HCT116 (cell line): Measurements from ENCODE around the gene RNF225. TPM values are rescaled to one million over a fixed set of nuclear protein-coding genes. Genes with fewer than 3 reads are reported as not detected.

Source experiments
- ATAC-seq: fragments of 200-7000 bp; cut with Tn5 transposase; 2 replicates; pipeline ENCODE4 v1.9.1; 2020; ENCODE audit warnings: mild to moderate bottlenecking, moderate library complexity
- BruUV-seq: library from RNA; stranded (reverse); fragments of 400-500 nt; replicated peaks from 2 replicates; lab custom pipeline; 2021; lab: Mats Ljungman, UMichigan
- CTCF ChIA-PET: fragments of 300-600 bp; sonication (Branson Sonifier 250); formaldehyde crosslinking; loops from one replicate; lab custom pipeline; 2021; ENCODE audit warnings: antibody characterized with exemption; lab: Charles Lee
- POLR2A ChIA-PET: fragments of 300-600, 350-600 bp; sonication (Branson Sonifier 250); formaldehyde crosslinking; loops from one replicate; lab custom pipeline; 2021; ENCODE audit warnings: antibody characterized with exemption; lab: Charles Lee
- RAD21 ChIA-PET, 2 experiments: fragments of 300-600 bp; sonication (Branson Sonifier 250); formaldehyde crosslinking; loops; one replicate each; lab custom pipeline; 2023; ENCODE audit warnings: low total read pairs in 2 of 2; ENCODE audit not compliant: uncharacterized antibody in 2 of 2, unreplicated experiment in 2 of 2, low non-redundant PET in 1 of 2; lab: Charles Lee
- DNase-seq: peaks from one replicate; pipeline ENCODE4 v3.0.0-alpha.2; 2010; ENCODE audit warnings: low read depth, low spot score
- H2AFZ ChIP-seq: fragments of 200-600 bp; shearing (Covaris generic), sonication (generic); 2 replicates; pipeline ENCODE4 v1.6.1; 2017; ENCODE audit warnings: low read depth, mixed run types, mixed read lengths, antibody characterized with exemption, low read length; ENCODE audit not compliant: poor library complexity, severe bottlenecking
- H3K27ac ChIP-seq: 2 replicates; pipeline ENCODE4 v1.5.1; 2012; ENCODE audit warnings: low read depth, low read length
- H3K27me3 ChIP-seq: fragments of 200-600 bp; sonication (generic); 2 replicates; pipeline ENCODE4 v1.6.1; 2016; ENCODE audit warnings: mixed run types, low read length, mixed read lengths; ENCODE audit not compliant: insufficient read depth
- H3K36me3 ChIP-seq, 2 experiments: fragments of 200-500 bp in 1 of 2; fragments of 200-600 bp in 1 of 2; sonication (Bioruptor generic) in 1 of 2; sonication (generic) in 1 of 2; 2 replicates each; pipeline versions ENCODE4 v1.5.1 to v1.6.1; 2014 to 2016; ENCODE audit warnings: low read length in 2 of 2, inconsistent platforms in 1 of 2, mixed read lengths in 1 of 2, mixed run types in 1 of 2; ENCODE audit not compliant: insufficient read depth in 2 of 2, control insufficient read depth in 1 of 2
- H3K4me1 ChIP-seq, 2 experiments: fragments of 200-600 bp in 1 of 2; sonication (generic) in 1 of 2; 2 replicates each; pipeline versions ENCODE4 v1.5.1 to v1.6.1; 2012 to 2017; ENCODE audit warnings: low read length in 2 of 2, inconsistent platforms in 1 of 2, mild to moderate bottlenecking in 1 of 2, mixed read lengths in 1 of 2, mixed run types in 1 of 2, moderate library complexity in 1 of 2; ENCODE audit not compliant: insufficient read depth in 2 of 2, control insufficient read depth in 1 of 2
- H3K4me2 ChIP-seq: fragments of 200-600 bp; sonication (generic); 2 replicates; pipeline ENCODE4 v1.6.1; 2017; ENCODE audit warnings: mixed run types, low read length, mixed read lengths
- H3K4me3 ChIP-seq, 2 experiments: fragments of 200-600 bp in 1 of 2; sonication (generic) in 1 of 2; replicated peaks in 1 of 2; 2 replicates each; pipeline ENCODE4 v1.5.1; 2011 to 2016; ENCODE audit warnings: low read length in 2 of 2, control low read depth in 1 of 2, low read depth in 1 of 2, mild to moderate bottlenecking in 1 of 2, mixed read lengths in 1 of 2, mixed run types in 1 of 2
- H3K79me2 ChIP-seq: fragments of 200-600 bp; sonication (generic); 2 replicates; pipeline ENCODE4 v1.6.1; 2017; ENCODE audit warnings: mild to moderate bottlenecking, mixed run types, low read length, moderate library complexity, mixed read lengths; ENCODE audit not compliant: insufficient read depth
- H3K9ac ChIP-seq: fragments of 200-600 bp; sonication (generic); 2 replicates; pipeline ENCODE4 v1.6.1; 2016; ENCODE audit warnings: low read length, mixed read lengths
- H3K9me2 ChIP-seq: fragments of 200-600 bp; sonication (generic), shearing (Covaris generic); 2 replicates; pipeline ENCODE4 v1.6.1; 2017; ENCODE audit warnings: mixed run types, mild to moderate bottlenecking, moderate library complexity; ENCODE audit not compliant: insufficient read depth
- H3K9me3 ChIP-seq, 2 experiments: fragments of 200-500 bp in 1 of 2; fragments of 200-600 bp in 1 of 2; sonication (Bioruptor generic) in 1 of 2; sonication (generic) in 1 of 2; 2 replicates each; pipeline ENCODE4 v1.6.1; 2014 to 2017; ENCODE audit warnings: low read length in 2 of 2, mixed read lengths in 2 of 2, inconsistent platforms in 1 of 2, low read depth in 1 of 2, mild to moderate bottlenecking in 1 of 2, mixed run types in 1 of 2, moderate library complexity in 1 of 2; ENCODE audit not compliant: control insufficient read depth in 1 of 2, insufficient read depth in 1 of 2
- H4K20me1 ChIP-seq: fragments of 200-600 bp; sonication (generic), shearing (Covaris generic); 2 replicates; pipeline ENCODE4 v1.6.1; 2017; ENCODE audit warnings: mixed run types, mild to moderate bottlenecking, moderate library complexity; ENCODE audit not compliant: insufficient read depth
- CBX3 ChIP-seq: IDR thresholded peaks from 2 replicates; pipeline ENCODE4 v1.6.1; 2012; ENCODE audit warnings: low read depth
- CEBPB ChIP-seq: IDR thresholded peaks from 2 replicates; pipeline ENCODE4 v1.6.1; 2012; ENCODE audit warnings: low read depth
- EGR1 ChIP-seq: IDR thresholded peaks from 2 replicates; pipeline ENCODE4 v1.6.1; 2012; ENCODE audit warnings: low read depth
- ELF1 ChIP-seq: IDR thresholded peaks from 2 replicates; pipeline ENCODE4 v1.6.1; 2012; ENCODE audit warnings: low read depth, borderline replicate concordance
- EZH2 ChIP-seq: fragments of 200-600 bp; sonication (generic); IDR thresholded peaks from 2 replicates; pipeline ENCODE4 v1.6.1; 2017; ENCODE audit warnings: antibody characterized with exemption, mixed run types
- EZH2phosphoT487 ChIP-seq: fragments of 200-600 bp; IDR thresholded peaks from 2 replicates; pipeline ENCODE4 v1.6.1; 2018; ENCODE audit warnings: antibody characterized with exemption, borderline replicate concordance
- JUND ChIP-seq: IDR thresholded peaks from 2 replicates; pipeline ENCODE4 v1.6.1; 2012
- MAX ChIP-seq: IDR thresholded peaks from 2 replicates; pipeline ENCODE4 v1.6.1; 2012
- POLR2A ChIP-seq: IDR thresholded peaks from 2 replicates; pipeline ENCODE4 v1.7.0; 2011; ENCODE audit warnings: borderline replicate concordance; ENCODE audit not compliant: insufficient read depth, insufficient read length; ENCODE audit errors: extremely low read depth
- RAD21 ChIP-seq: IDR thresholded peaks from 2 replicates; pipeline ENCODE4 v1.6.1; 2012; ENCODE audit warnings: low read depth, mild to moderate bottlenecking
- REST ChIP-seq: IDR thresholded peaks from 2 replicates; pipeline ENCODE4 v1.6.1; 2012; ENCODE audit warnings: low read depth
- SRF ChIP-seq: IDR thresholded peaks from 2 replicates; pipeline ENCODE4 v1.6.1; 2012; ENCODE audit warnings: low read depth
- TCF7L2 ChIP-seq: IDR thresholded peaks from 2 replicates; pipeline ENCODE4 v1.7.0; 2011; ENCODE audit warnings: borderline replicate concordance, inconsistent platforms; ENCODE audit not compliant: insufficient read depth, insufficient read length; ENCODE audit errors: extremely low read depth
- YY1 ChIP-seq: IDR thresholded peaks from 2 replicates; pipeline ENCODE4 v1.6.1; 2011; ENCODE audit warnings: low read length, low read depth, moderate library complexity, mild to moderate bottlenecking; ENCODE audit not compliant: insufficient replicate concordance; ENCODE audit errors: extremely low read depth
- ZFX ChIP-seq: fragments of 450-650 bp; IDR thresholded peaks from 2 replicates; pipeline ENCODE4 v1.6.1; 2017
- intact Hi-C: fragments of 100-400 bp; cut with micrococcal nuclease; formaldehyde crosslinking; loops from 2 replicates; pipeline ENCODE4 v1.10.0; 2022
- total RNA-seq: library from RNA; stranded (reverse); gene quantifications from one replicate; pipeline ENCODE4 v1.2.1, GENCODE V29; 2021; ENCODE audit not compliant: unreplicated experiment
- TF ChIP-seq, protein P1 (sequence below), 3 experiments: fragments of 200-600 bp in 1 of 3; sonication (generic) in 1 of 3; IDR thresholded peaks in 2 of 3; conservative IDR thresholded peaks in 1 of 3; 2 replicates each; pipeline ENCODE4 v1.5.1; 2012 to 2017; ENCODE audit warnings: low read depth in 2 of 3, low read length in 2 of 3, antibody characterized with exemption in 1 of 3, borderline replicate concordance in 1 of 3, control low read depth in 1 of 3, mild to moderate bottlenecking in 1 of 3, mixed read lengths in 1 of 3, mixed run types in 1 of 3, moderate library complexity in 1 of 3; ENCODE audit not compliant: insufficient read depth in 1 of 3
- TF ChIP-seq, protein P2 (sequence below): IDR thresholded peaks from 2 replicates; pipeline ENCODE4 v1.6.1; 2011; ENCODE audit warnings: mild to moderate bottlenecking, low read length, moderate library complexity; ENCODE audit not compliant: insufficient replicate concordance; ENCODE audit errors: extremely low read depth

Gene RNF225
- total RNA-seq, 1 experiment from 2014 or later, result 1.2 TPM

- RAD21 ChIA-PET, result no interaction called here
- DNase-seq, result no peak
- H4K20me1 ChIP-seq, result no peaks in the 10 kb centered on the region
- CTCF ChIA-PET, result no interaction called here
- H3K4me3 ChIP-seq, result no peak overlapping the region
- no peak overlapping the region for H3K27ac ChIP-seq
- H3K4me2 ChIP-seq, result no peak overlapping the region
- H3K27me3 ChIP-seq, result no peaks in the 10 kb centered on the region
- no peak overlapping the region for H2AFZ ChIP-seq
- no peaks in the 10 kb centered on the region for H3K9me2 ChIP-seq
- no peaks in the 10 kb centered on the region for H3K4me1 ChIP-seq
- POLR2A ChIA-PET, result no interaction called here
- no peaks in the 10 kb centered on the region for H3K79me2 ChIP-seq
- BruUV-seq, result no TSS peak
- intact Hi-C loops, result no loop called here
- no peaks in the 10 kb centered on the region for H3K9me3 ChIP-seq
- H3K36me3 ChIP-seq, result no peaks in the 10 kb centered on the region
- no peak for TF ChIP-seq YY1
- TF ChIP-seq, protein P1, sequence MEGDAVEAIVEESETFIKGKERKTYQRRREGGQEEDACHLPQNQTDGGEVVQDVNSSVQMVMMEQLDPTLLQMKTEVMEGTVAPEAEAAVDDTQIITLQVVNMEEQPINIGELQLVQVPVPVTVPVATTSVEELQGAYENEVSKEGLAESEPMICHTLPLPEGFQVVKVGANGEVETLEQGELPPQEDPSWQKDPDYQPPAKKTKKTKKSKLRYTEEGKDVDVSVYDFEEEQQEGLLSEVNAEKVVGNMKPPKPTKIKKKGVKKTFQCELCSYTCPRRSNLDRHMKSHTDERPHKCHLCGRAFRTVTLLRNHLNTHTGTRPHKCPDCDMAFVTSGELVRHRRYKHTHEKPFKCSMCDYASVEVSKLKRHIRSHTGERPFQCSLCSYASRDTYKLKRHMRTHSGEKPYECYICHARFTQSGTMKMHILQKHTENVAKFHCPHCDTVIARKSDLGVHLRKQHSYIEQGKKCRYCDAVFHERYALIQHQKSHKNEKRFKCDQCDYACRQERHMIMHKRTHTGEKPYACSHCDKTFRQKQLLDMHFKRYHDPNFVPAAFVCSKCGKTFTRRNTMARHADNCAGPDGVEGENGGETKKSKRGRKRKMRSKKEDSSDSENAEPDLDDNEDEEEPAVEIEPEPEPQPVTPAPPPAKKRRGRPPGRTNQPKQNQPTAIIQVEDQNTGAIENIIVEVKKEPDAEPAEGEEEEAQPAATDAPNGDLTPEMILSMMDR (IDR thresholded peaks at IDR 0.05 in 2 of 3, conservative IDR thresholded peaks at IDR 0.05 in 1 of 3; ENCODE audit: borderline replicate concordance in 1 of 3, insufficient read depth in 1 of 3, low read depth in 2 of 3, low read length in 2 of 3), result no peak
- no peak for TF ChIP-seq EZH2phosphoT487
- no peak for TF ChIP-seq SRF
- no peak for TF ChIP-seq CBX3
- TF ChIP-seq ELF1, result no peak
- TF ChIP-seq POLR2A, result no peak
- no peak for TF ChIP-seq EGR1
- TF ChIP-seq JUND, result no peak
- no peak for TF ChIP-seq EZH2
- TF ChIP-seq CEBPB, result no peak
- no peak for TF ChIP-seq REST
- no peak for TF ChIP-seq TCF7L2
- no peak for TF ChIP-seq ZFX
- TF ChIP-seq, protein P2, sequence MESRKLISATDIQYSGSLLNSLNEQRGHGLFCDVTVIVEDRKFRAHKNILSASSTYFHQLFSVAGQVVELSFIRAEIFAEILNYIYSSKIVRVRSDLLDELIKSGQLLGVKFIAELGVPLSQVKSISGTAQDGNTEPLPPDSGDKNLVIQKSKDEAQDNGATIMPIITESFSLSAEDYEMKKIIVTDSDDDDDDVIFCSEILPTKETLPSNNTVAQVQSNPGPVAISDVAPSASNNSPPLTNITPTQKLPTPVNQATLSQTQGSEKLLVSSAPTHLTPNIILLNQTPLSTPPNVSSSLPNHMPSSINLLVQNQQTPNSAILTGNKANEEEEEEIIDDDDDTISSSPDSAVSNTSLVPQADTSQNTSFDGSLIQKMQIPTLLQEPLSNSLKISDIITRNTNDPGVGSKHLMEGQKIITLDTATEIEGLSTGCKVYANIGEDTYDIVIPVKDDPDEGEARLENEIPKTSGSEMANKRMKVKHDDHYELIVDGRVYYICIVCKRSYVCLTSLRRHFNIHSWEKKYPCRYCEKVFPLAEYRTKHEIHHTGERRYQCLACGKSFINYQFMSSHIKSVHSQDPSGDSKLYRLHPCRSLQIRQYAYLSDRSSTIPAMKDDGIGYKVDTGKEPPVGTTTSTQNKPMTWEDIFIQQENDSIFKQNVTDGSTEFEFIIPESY, result no peak
- TF ChIP-seq RAD21, result no peak
- TF ChIP-seq MAX, result no peak
- TF ChIP-seq, all 23 proteins: peak for 0
- ATAC-seq, result no peak
- H3K9ac ChIP-seq, result no peak overlapping the region
Observed at GRCh38 chr19:58346961-58347929, 48.2 kb upstream of the RNF225 start.
